ENCODE measurements around the gene DHPS. TPM values are rescaled to one million over a fixed set of nuclear protein-coding genes. Genes with fewer than 3 reads are reported as not detected.

The DHPS gene
- total and polyA plus RNA-seq, 2 of the 13 experiments (the other 11 are each of a cell fraction or from before 2014, with no cell fraction given), result 43.3 to 84.3 TPM

GRCh38 chr19:12669270-12670158, 12.2 kb downstream of the DHPS start (continued):
- peak in 1 of 2 experiments; percentile 22; a peak in 1 of 4 replicates for TF ChIP-seq EP300 (IDR thresholded peaks at IDR 0.05; ENCODE audit: low read depth in 2 of 2, low read length in 2 of 2)
- no peak for TF ChIP-seq EP300 (CRISPR knock-in tag; IDR thresholded peaks at IDR 0.05; ENCODE audit: borderline replicate concordance)
- peak; percentile 47 to 55; a peak in 3 of 4 replicates for TF ChIP-seq HMGXB4 (CRISPR knock-in tag; IDR thresholded peaks at IDR 0.05; ENCODE audit: borderline replicate concordance in 1 of 2, low read depth in 1 of 2)
- peak; percentile 95 for TF ChIP-seq ZNF501 (CRISPR knock-in tag; IDR thresholded peaks at IDR 0.05)
- peak; percentile 99 for TF ChIP-seq ELF4 (CRISPR knock-in tag; IDR thresholded peaks at IDR 0.05; ENCODE audit: borderline replicate concordance)
- TF ChIP-seq TRAFD1 (CRISPR knock-in tag; IDR thresholded peaks at IDR 0.05; ENCODE audit: borderline replicate concordance), result no peak; the same call in 1 of the 2 replicates
- peak; percentile 88 for TF ChIP-seq ZNF574 (CRISPR knock-in tag; IDR thresholded peaks at IDR 0.05)
- TF ChIP-seq TEAD2 (CRISPR knock-in tag; IDR thresholded peaks at IDR 0.05), result no peak
- TF ChIP-seq KDM3A (CRISPR knock-in tag; IDR thresholded peaks at IDR 0.05; ENCODE audit: low read depth), result no peak; the same call in 1 of the 2 replicates
- no peak for TF ChIP-seq DNMT3B (CRISPR knock-in tag; conservative IDR thresholded peaks at IDR 0.05)
- 0 out of 2 replicates have a peak, but pooled peaks have one; percentile 60 for TF ChIP-seq NR1H2 (CRISPR knock-in tag; IDR thresholded peaks at IDR 0.05; ENCODE audit: borderline replicate concordance, low read depth)
- TF ChIP-seq ZFP41 (CRISPR knock-in tag; IDR thresholded peaks at IDR 0.05; ENCODE audit: borderline replicate concordance), result no peak; the same call in 1 of the 2 replicates
- TF ChIP-seq ZNF83 (CRISPR knock-in tag; IDR thresholded peaks at IDR 0.05; ENCODE audit: borderline replicate concordance), result no peak
- no peak for TF ChIP-seq ZSCAN30 (CRISPR knock-in tag; IDR thresholded peaks at IDR 0.05)
- no peak for TF ChIP-seq ZNF101 (CRISPR knock-in tag; IDR thresholded peaks at IDR 0.05; ENCODE audit: borderline replicate concordance, low read depth)
- TF ChIP-seq YEATS4 (CRISPR knock-in tag; IDR thresholded peaks at IDR 0.05; ENCODE audit: borderline replicate concordance), result peak; percentile 74; the same call in 1 of the 2 replicates
- TF ChIP-seq ZNF614 (CRISPR knock-in tag; IDR thresholded peaks at IDR 0.05; ENCODE audit: borderline replicate concordance), result no peak; the same call in 1 of the 2 replicates
- TF ChIP-seq GFI1 (CRISPR knock-in tag; IDR thresholded peaks at IDR 0.05; ENCODE audit: borderline replicate concordance), result no peak
- no peak for TF ChIP-seq PLSCR1 (CRISPR knock-in tag; IDR thresholded peaks at IDR 0.05; ENCODE audit: borderline replicate concordance)
- TF ChIP-seq POLR2A (IDR thresholded peaks at IDR 0.05; ENCODE audit: insufficient read depth in 1 of 2, low read depth in 2 of 2, low read length in 2 of 2), result peak; percentile 66 to 77
- TF ChIP-seq MYC (CRISPR knock-in tag; IDR thresholded peaks at IDR 0.05; ENCODE audit: borderline replicate concordance), result no peak; the same call in 1 of the 2 replicates
